ENCODE measurements around the gene HIPK1. TPM values are rescaled to one million over a fixed set of nuclear protein-coding genes. Genes with fewer than 3 reads are reported as not detected.

HIPK1 gene
- total RNA-seq, 4 donors from 2014 or later, result 54.4 to 67.6 (median 60.0) TPM

- H3K27me3 ChIP-seq, result no peaks in the 10 kb centered on the region
- in situ Hi-C loops (cut with MboI; ENCODE audit: low sequenced_read_pairs in 4 of 4) (no loop called here), intact Hi-C loops (cut with DNase I; ENCODE audit: low total_unique reads) (loop anchor here (2.0 to 5.0 kb wide), 2 partner anchors 16 to 1311 kb away; partner anchors contain the start of genes CAPZA1 and ST7L)
- H3K4me3 ChIP-seq, result peak overlapping the region; percentile 86 to 98 (median 90)
- peaks cover 37 to 38% of the 10 kb centered on the region in 2 donors for H3K4me1 ChIP-seq
- no peak for TF ChIP-seq POLR2A (IDR thresholded peaks at IDR 0.05)
- TF ChIP-seq CTCF (IDR thresholded peaks at IDR 0.05 in 4 of 5, conservative IDR thresholded peaks at IDR 0.05 in 1 of 5), result no peak
- no peak for ATAC-seq
- no peak for DNase-seq
- H3K27ac ChIP-seq, result peak overlapping the region; percentile 92 to 98 (median 94)
- no peaks in the 10 kb centered on the region for H3K36me3 ChIP-seq
- no peaks in the 10 kb centered on the region for H3K9me3 ChIP-seq
These were observed 765 bp upstream of the HIPK1 start for GRCh38 chr1:113928187-113928930.

DNA sequence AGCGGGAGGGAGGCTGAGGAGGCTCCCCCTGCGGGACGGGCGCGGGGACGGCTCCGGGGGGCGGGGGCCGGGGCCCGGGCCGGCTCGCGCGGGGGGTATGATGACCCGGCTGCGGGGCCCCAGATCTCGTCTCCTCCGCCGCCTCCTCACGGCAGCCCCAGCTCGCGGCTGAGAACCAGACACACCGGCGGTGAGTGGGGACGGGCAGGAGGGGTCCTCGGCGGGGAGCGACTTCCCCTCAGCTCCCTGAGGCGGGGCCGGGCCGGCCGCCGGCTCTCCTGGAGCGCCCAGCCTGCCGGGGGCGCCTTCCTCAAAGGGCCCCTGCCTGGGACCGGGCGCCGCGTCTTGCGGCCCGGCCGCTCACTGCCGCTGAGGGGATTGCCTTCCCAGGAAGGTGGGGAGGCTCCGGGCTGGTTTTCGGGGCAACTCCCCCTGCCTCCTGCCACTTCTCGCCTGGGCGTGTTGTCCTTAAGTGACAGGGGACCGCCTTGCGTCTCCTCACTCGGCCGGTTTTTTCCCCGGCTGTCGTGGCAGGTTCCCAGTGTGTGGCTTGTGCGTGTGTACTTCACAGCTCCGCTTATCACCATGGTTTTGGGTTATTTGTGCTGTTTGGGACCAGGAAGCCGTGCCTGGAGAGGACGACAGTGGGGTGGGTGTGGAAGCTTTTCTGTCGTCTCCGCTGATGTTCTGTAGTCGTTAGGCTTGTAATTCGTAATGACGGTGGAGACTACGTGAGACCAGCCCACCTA, 800 bp downstream of the HIPK1 start:
- Histone ChIP-seq H3K27me3 (no peaks in the 10 kb centered on the region), H3K4me1 (peaks cover 51% of the 10 kb centered on the region in 2 donors), H3K27ac (peak overlapping the region; percentile 92 to 98 (median 94)), H3K9me3 (no peaks in the 10 kb centered on the region), H3K36me3 (no peaks in the 10 kb centered on the region), H3K4me3 (peak overlapping the region; percentile 86 to 98 (median 90))
- no peak for TF ChIP-seq POLR2A (IDR thresholded peaks at IDR 0.05)
- peak in 2 of 5 experiments; percentile 6 to 27 for TF ChIP-seq CTCF (IDR thresholded peaks at IDR 0.05 in 4 of 5, conservative IDR thresholded peaks at IDR 0.05 in 1 of 5)
- intact Hi-C loops (cut with DNase I; ENCODE audit: low total_unique reads) (loop anchor here (1.0 to 5.0 kb wide), 5 partner anchors 17 to 1313 kb away; partner anchors contain the start of genes CAPZA1, DCLRE1B, RSBN1 and ST7L), in situ Hi-C loops (cut with MboI; ENCODE audit: low sequenced_read_pairs in 4 of 4) (loop anchor here in 1 of 4 donors (10.0 kb wide), 1 partner anchor 115 kb away; the partner anchor contains the start of gene RSBN1)
- ATAC-seq (peak; percentile 57 to 63), DNase-seq (peak; percentile 4 to 25)

- ATAC-seq, result peak in 1 of 2 donors; percentile 21
- intact Hi-C loops (cut with DNase I; ENCODE audit: low total_unique reads) (no loop called here), in situ Hi-C loops (cut with MboI; ENCODE audit: low sequenced_read_pairs in 4 of 4) (loop anchor here in 1 of 4 donors (10.0 kb wide), 1 partner anchor 116 kb away; the partner anchor contains the start of gene RSBN1)
- no peaks in the 10 kb centered on the region for H3K36me3 ChIP-seq
- DNase-seq, result no peak
- peaks cover 51 to 54% of the 10 kb centered on the region in 2 donors for H3K4me1 ChIP-seq
- TF ChIP-seq CTCF (IDR thresholded peaks at IDR 0.05 in 4 of 5, conservative IDR thresholded peaks at IDR 0.05 in 1 of 5) (no peak), POLR2A (IDR thresholded peaks at IDR 0.05) (no peak)
- no peaks in the 10 kb centered on the region for H3K27me3 ChIP-seq
- peak overlapping the region; percentile 92 to 98 (median 94) for H3K27ac ChIP-seq
- no peaks in the 10 kb centered on the region for H3K9me3 ChIP-seq
- peak overlapping the region; percentile 86 to 98 (median 90) for H3K4me3 ChIP-seq
These were observed 1.5 kb downstream of the HIPK1 start for GRCh38 chr1:113930499-113931161.

DNA sequence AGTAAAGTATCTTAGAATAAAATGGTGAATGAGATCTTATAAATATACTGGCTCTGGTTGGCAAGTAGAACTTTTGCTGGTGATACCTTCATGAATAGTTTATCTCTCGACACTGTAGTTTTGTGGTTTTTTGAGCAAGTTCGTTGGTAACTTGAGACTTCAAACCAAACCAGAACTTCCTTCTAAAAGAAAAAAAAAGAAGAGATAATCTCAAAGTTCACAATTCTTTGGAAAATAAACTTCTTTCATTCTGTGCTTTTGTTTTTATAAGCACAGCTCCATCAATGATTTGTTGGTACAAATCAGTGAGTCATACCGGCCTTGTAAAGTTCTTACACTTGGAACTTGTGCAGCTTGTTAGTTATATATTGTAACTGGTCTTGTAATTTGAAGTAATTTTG, 2.3 kb downstream of the HIPK1 start:
- in situ Hi-C loops (cut with MboI; ENCODE audit: low sequenced_read_pairs in 4 of 4) (loop anchor here in 1 of 4 donors (10.0 kb wide), 1 partner anchor 117 kb away; the partner anchor contains the start of gene RSBN1), intact Hi-C loops (cut with DNase I; ENCODE audit: low total_unique reads) (no loop called here)
- Histone ChIP-seq H3K4me1 (peaks cover 58 to 62% of the 10 kb centered on the region in 2 donors), H3K4me3 (peak overlapping the region in 3 of 4 donors; percentile 86 to 98 (median 88)), H3K27ac (peak overlapping the region; percentile 92 to 98 (median 94)), H3K36me3 (no peaks in the 10 kb centered on the region), H3K9me3 (no peaks in the 10 kb centered on the region), H3K27me3 (no peaks in the 10 kb centered on the region)
- DNase-seq (no peak), ATAC-seq (no peak)
- TF ChIP-seq POLR2A (IDR thresholded peaks at IDR 0.05), result no peak
- no peak for TF ChIP-seq CTCF (IDR thresholded peaks at IDR 0.05 in 4 of 5, conservative IDR thresholded peaks at IDR 0.05 in 1 of 5)
